ENCODE measurements around the gene TLCD3B.
"Not testable (repeated sequence)": the region's sequence is repeated elsewhere in the genome, so short reads cannot be mapped to it uniquely, and the experiment has no call there.

TLCD3B gene

GRCh38 chr16:30060836-30061554, 29.9 kb upstream of the TLCD3B start:
- DNase-seq (ENCODE audit: low read depth in 2 of 2): no peak

- no peak for DNase-seq (ENCODE audit: low read depth in 2 of 2)
These were observed 29.3 kb upstream of the TLCD3B start for GRCh38 chr16:30060346-30060745.

GRCh38 chr16:30054959-30055553, 24.0 kb upstream of the TLCD3B start:
- DNase-seq (ENCODE audit: low read depth in 2 of 2): peak in 1 of 2 donors; percentile 31

DNA sequence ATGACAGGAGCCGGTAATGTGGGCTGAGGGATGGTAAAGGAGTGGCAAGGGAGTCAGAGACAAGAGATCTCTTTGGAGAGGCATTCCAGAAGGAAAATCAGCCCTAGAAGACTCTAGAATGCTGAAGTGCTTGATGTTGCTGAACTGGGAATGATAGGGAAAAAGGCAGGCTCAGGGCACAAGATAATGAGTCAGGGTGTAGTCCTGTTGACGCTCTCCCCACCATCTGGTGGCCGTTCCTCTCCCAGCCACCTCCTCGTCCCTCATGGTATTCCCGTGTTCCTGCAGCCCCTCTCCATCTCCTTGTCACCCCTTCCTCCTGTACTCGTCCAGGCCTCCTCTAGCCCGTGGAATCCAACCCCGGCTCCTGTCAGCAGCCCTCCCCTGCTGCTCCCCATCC, 23.4 kb upstream of the TLCD3B start:
- DNase-seq (ENCODE audit: low read depth in 2 of 2): no peak

GRCh38 chr16:30053376-30054015, 22.4 kb upstream of the TLCD3B start:
- DNase-seq (ENCODE audit: low read depth in 2 of 2): no peak

GRCh38 chr16:30052671-30053372, 21.8 kb upstream of the TLCD3B start:
- DNase-seq (ENCODE audit: low read depth in 2 of 2): peak; percentile 85 to 88

- no peak for DNase-seq (ENCODE audit: low read depth in 2 of 2)
These were observed 20.4 kb upstream of the TLCD3B start for GRCh38 chr16:30051518-30051917.

DNA sequence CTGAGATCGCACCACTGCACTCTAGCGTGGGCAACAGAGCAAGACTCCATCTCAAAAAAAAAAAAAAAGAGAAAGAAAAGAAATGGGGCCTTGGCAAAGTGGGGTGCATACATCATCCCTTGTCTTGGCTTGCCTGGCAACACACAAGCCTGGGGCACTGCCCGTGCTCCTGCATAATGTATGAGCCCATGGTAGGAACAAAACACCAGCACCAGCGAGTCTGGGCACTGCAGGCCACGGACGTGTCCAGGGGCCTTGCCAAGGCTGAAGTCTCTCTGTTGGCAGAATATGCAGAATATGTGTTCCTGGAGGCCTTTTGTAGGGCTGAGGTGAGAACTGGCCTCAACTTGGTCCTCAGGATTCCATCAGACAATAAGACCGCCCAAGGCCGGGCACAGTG, 18.8 kb upstream of the TLCD3B start:
- DNase-seq (ENCODE audit: low read depth in 2 of 2): no peak

GRCh38 chr16:30046588-30046987, 15.5 kb upstream of the TLCD3B start:
- no peak for DNase-seq (ENCODE audit: low read depth in 2 of 2)

- DNase-seq (ENCODE audit: low read depth in 2 of 2): no peak
These were observed 15.1 kb upstream of the TLCD3B start for GRCh38 chr16:30046178-30046577.

DNA sequence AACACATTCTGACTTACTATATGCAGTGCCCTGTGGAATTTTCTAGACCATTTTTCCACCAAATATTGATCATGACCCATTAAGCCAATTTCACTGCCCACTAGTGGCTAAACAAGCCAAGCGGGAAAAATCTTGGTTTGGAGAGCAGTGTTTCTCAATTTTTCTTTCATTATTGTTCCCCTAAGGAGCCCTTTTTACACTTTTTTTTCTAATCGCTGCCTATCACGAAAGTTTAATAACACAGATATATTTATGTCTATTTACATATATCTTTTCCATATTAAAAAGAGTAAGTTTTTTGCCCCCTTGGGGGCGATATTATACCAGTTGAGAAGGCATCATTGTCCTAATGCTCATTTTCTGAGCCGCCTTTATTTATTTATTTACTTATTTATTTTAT, 10.8 kb upstream of the TLCD3B start:
- no peak for DNase-seq (ENCODE audit: low read depth in 2 of 2)

DNA sequence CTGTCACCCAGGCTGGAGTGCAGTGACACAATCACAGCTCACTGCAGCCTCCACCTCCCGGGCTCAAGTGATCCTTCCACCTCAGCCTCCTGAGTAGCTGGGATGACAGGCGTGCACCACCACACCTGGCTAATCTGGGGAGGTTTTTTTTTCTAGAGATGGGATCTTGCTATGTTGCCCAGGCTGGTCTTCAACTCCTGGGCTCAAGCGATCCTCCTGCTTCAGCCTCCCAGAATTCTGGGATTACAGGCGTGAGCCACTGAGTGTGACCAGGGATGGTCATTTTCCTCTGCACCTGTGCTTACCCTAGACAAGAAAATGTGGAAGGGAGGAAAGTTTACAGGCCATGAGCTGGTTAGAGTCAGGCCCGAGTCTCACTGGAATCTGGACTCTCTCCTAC, 9.6 kb upstream of the TLCD3B start:
- DNase-seq (ENCODE audit: low read depth in 2 of 2): not testable (repeated sequence)

- DNase-seq (ENCODE audit: low read depth in 2 of 2): no peak
These were observed 9.2 kb upstream of the TLCD3B start for GRCh38 chr16:30040221-30040620.

- DNase-seq (ENCODE audit: low read depth in 2 of 2): no peak
These were observed 2.2 kb upstream of the TLCD3B start for GRCh38 chr16:30033270-30033669.

GRCh38 chr16:30032083-30032819, 1.2 kb upstream of the TLCD3B start:
- DNase-seq (ENCODE audit: low read depth in 2 of 2): peak; percentile 30 to 46

- DNase-seq (ENCODE audit: low read depth in 2 of 2): no peak
These were observed 427 bp upstream of the TLCD3B start for GRCh38 chr16:30031477-30031918.

DNA sequence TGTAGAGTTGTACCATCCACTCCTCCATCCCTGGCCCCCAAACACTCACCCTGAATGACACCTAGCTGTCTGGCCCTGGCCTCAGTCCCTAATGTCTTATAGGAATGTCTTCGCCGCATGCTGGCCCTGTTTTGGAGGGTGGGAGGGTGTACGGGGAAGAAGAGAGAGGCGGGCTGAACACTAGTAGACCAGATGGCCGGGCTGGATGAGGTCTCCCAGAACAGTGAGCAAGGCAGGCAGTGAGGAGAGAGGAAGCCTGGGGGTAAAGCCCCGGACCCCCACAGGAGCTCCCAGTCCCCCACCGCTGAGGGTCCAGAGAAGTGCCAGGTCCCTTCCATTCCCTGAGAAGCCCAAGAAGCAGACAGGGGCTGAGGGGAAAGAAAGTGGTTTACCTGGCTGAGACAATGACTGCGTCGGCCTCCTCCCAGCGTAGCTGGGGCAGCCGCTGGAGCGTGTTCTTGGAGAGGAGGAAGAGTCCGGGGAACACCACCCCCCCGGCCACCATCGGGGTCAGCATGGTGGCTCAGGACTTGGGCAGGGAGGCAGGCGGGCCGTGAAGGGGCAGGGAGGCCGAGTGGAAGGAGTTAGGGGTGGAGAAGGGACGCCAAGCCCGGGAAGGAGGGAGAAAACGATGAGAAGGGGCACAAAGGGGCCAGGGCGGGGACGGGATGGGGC, 923 bp downstream of the TLCD3B start:
- no peak for DNase-seq (ENCODE audit: low read depth in 2 of 2)

DNA sequence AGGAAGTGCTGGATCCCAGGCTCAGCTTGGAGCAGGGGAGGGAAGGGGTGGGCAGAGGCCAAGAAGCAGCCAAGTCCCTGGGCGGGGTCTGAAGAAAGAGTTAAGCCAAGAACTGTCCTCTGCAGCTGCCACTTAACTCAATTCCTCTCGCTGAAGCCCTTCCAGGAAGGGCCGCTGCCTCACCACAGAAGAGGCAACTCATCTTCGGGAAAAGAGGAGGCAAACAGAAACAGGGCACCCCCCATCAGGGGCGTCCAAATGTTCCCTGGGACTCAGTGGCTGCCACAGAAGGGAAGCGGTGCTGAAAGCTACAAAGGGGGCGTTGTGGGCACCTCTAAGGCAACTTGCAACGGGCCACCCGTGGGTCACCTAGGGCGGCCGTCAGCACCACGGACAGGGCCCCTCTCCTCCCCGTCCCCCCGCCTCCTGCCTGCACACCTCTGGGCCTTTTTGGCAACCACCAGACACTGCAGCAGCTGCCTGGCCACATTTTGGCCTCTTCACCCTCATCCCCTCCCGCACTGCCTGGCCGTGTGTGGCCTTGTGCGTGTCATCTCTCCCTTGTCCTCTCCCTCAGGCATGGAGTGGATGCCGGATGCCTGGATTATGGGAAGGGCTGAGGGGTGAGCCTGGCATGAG, 2.5 kb downstream of the TLCD3B start:
- DNase-seq (ENCODE audit: low read depth in 2 of 2): no peak

DNA sequence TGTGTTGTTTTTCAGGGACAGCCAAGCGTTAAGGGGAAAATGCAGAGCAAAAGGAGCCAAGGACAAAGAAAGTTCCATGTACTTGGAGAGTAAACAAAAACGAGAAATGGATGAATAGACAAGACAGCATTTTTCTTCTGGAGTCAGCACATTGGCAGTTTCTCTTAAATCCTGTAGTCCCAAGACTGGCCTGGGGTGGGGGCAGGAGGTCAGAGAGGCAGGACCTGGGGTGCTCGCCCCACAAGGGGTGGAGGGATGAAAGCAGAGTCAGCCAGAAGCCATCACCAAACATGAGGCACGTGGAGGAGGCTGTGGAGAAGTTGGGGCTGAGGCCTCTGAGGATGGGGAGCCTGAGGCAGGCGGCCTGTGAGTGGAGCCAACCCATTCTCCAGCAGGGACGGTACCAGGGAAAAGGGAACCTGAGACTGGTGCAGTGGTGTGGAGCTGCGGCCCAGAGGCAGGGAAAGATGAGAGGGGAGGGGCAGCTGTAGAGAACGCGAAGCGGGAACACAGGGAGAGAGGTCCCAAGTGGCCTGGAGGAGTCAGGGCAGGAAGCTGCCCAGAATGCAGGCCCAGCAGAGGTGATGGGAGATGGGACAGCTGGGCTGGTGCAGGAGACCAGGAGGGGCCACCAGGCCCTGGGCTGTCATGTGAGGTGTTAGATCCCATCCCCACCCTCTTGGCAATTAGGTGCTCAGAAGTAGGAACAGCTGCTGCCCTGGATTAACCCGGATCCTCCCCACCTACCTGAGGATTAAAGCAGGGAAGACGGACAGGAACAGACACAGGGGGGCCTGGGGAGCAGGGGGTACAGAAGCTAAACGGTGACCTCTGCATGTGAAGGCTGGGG, 3.3 kb downstream of the TLCD3B start:
- no peak for DNase-seq (ENCODE audit: low read depth in 2 of 2)

GRCh38 chr16:30026449-30026848, 4.6 kb downstream of the TLCD3B start:
- no peak for DNase-seq (ENCODE audit: low read depth in 2 of 2)

Measured in stimulated activated CD4-positive, alpha-beta T cell treated with anti-CD3 and anti-CD28 coated beads, Interleukin-1b, Interleukin-23, amount 100 ng/mL, for 4 hours (primary cell).